SK-N-MC (cell line): ENCODE measurements around the gene IL11RA.

Experiments used
- EZH2 ChIP-seq: fragments of 200-600 bp; sonication (generic); IDR thresholded peaks from one replicate; pipeline ENCODE4 v1.6.1; 2017; ENCODE audit warnings: antibody characterized with exemption
- FOXP2 ChIP-seq: optimal IDR thresholded peaks from 2 replicates; pipeline ENCODE3; 2011; ENCODE audit warnings: mild to moderate bottlenecking, moderate library complexity; ENCODE audit not compliant: insufficient read depth; ENCODE audit errors: extremely low read length, control extremely low read depth
- POLR2AphosphoS5 ChIP-seq: IDR thresholded peaks from 2 replicates; pipeline ENCODE4 v1.6.1; 2012; ENCODE audit warnings: mild to moderate bottlenecking, low read depth, low read length, borderline replicate concordance

DNA sequence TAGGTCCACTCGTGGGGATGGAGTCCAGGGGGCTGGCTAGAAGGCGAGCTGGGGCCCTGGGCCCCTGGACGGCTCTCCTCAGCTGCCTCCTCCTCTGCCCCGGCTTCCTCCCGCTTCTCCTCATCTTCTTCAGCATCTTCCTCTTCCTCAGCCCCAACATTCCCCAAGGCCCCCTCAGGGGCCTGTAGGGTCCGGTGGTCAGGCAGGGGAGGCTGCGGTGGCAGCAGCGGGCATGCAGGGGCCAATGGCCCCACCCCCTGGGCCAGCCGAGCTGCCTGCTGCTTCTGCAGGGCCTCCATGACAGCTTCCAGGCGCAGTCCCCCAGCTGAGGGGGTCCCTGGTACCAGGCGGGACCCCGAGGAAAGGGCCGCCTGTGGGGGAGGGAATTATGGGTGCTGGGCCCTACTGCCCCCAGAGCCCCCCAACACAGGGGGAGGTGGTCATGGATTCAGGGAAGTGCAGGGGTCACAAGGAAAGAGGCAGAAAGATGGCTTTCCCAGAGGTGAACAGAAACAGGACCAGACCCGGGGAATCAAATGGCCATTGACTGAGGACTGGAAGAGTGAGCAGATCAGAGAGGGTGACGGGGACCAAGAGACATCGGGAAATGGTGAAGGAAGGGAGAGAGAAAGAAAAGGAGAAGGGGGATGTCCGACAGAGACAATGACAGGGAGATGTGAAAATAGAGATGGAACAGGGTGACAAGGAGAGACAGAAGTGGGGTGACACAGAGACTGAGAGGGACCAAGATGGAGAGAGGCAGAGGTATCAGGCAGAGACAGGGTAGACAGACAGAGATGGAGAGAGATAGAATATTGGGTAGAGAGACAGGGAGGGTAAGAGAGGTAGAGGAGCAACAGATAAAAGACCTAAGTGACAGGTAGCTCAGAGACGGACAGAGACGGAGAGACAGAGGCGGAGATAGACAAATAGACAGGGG lies 24.0 kb upstream of the IL11RA start:
- TF ChIP-seq POLR2AphosphoS5 = no peak
- TF ChIP-seq EZH2 = peak; percentile 81
- no peak for TF ChIP-seq FOXP2
